ENCODE measurements around the gene SLC66A2.

The SLC66A2 gene

GRCh38 chr18:79950515-79951341, 725 bp downstream of the SLC66A2 start:
- peak; percentile 53 for DNase-seq (ENCODE audit: low read depth)

- no peak for DNase-seq (ENCODE audit: low read depth)
Observed at GRCh38 chr18:79949697-79950487, 1.6 kb downstream of the SLC66A2 start.

GRCh38 chr18:79948719-79949411, 2.6 kb downstream of the SLC66A2 start:
- no peak for DNase-seq (ENCODE audit: low read depth)

- no peak for DNase-seq (ENCODE audit: low read depth)
Observed at GRCh38 chr18:79947881-79948610, 3.4 kb downstream of the SLC66A2 start.

- no peak for DNase-seq (ENCODE audit: low read depth)
Observed at GRCh38 chr18:79947054-79947755, 4.2 kb downstream of the SLC66A2 start.

- DNase-seq (ENCODE audit: low read depth), result no peak
Observed at GRCh38 chr18:79945118-79946042, 6.1 kb downstream of the SLC66A2 start.

GRCh38 chr18:79944746-79945117, 6.7 kb downstream of the SLC66A2 start:
- DNase-seq (ENCODE audit: low read depth), result no peak

GRCh38 chr18:79944126-79944731, 7.2 kb downstream of the SLC66A2 start:
- no peak for DNase-seq (ENCODE audit: low read depth)

GRCh38 chr18:79943608-79944125, 7.8 kb downstream of the SLC66A2 start:
- DNase-seq (ENCODE audit: low read depth), result no peak

- no peak for DNase-seq (ENCODE audit: low read depth)
Observed at GRCh38 chr18:79942786-79943607, 8.5 kb downstream of the SLC66A2 start.

- DNase-seq (ENCODE audit: low read depth), result no peak
Observed at GRCh38 chr18:79942211-79942610, 9.2 kb downstream of the SLC66A2 start.

GRCh38 chr18:79941473-79942119, 9.9 kb downstream of the SLC66A2 start:
- DNase-seq (ENCODE audit: low read depth), result no peak

GRCh38 chr18:79940814-79941472, 10.5 kb downstream of the SLC66A2 start:
- DNase-seq (ENCODE audit: low read depth), result no peak

- no peak for DNase-seq (ENCODE audit: low read depth)
Observed at GRCh38 chr18:79940126-79940813, 11.2 kb downstream of the SLC66A2 start.

- no peak for DNase-seq (ENCODE audit: low read depth)
Observed at GRCh38 chr18:79939096-79939495, 12.4 kb downstream of the SLC66A2 start.

- no peak for DNase-seq (ENCODE audit: low read depth)
Observed at GRCh38 chr18:79938196-79938595, 13.3 kb downstream of the SLC66A2 start.

All from ELR (cell line).